GM18507 (cell line): Measurements from ENCODE around the gene ADAMTS12.
"Not testable (repeated sequence)": the region's sequence is repeated elsewhere in the genome, so short reads cannot be mapped to it uniquely, and the experiment has no call there.

Experiments used
- DNase-seq: peaks from one replicate; pipeline ENCODE4 v3.0.0; 2011; ENCODE audit warnings: low read depth; ENCODE audit not compliant: insufficient read length; ENCODE audit errors: extremely low spot score
- FAIRE-seq: peaks from 2 replicates; lab custom pipeline; 2011; peaks lifted over from hg19 to GRCh38; lab: Jason Lieb, UNC

Gene ADAMTS12

GRCh38 chr5:33530183-33531036 is 361.4 kb downstream of the ADAMTS12 start:
- FAIRE-seq = no peak
- no peak for DNase-seq

DNA sequence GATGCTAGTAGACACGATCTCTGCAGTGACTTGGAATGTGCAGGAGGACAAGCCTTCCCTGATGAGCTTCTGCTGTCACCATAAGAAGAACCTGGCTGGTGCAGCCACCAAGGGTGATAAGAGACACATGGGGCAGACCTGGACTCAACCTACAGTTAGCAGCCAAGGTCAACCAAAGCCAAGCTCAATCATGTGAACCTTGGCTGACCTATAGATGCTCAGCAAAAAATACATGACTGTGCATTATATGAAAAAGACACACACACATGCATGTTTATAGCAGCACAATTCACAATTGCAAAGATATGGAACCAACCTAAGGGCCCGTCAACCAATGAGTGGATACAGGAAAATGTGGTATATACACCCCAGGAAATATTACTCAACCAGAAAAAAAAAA is 364.1 kb downstream of the ADAMTS12 start:
- no peak for DNase-seq
- FAIRE-seq = no peak

DNA sequence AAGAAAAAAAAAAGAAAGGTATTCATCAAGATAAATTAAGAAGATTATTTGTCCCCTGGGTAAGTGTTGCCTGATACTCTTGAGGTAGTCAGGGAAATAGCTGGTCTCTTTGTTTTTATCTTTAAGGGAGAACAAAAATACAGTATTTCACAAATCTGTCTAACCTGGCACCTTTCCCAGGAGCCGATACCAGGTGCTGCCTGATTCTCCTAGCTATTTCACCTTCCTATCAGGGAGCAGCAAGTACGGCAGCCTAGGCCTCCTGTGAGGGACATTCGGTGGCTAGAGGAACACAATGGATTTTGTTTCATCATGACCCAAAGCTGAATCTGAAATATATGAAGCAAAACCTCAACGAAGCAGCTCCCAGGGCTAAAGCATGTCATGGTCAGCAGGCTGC is 365.0 kb downstream of the ADAMTS12 start:
- no peak for FAIRE-seq
- no peak for DNase-seq

GRCh38 chr5:33524476-33524875 is 367.3 kb downstream of the ADAMTS12 start:
- no peak for DNase-seq
- no peak for FAIRE-seq

DNA sequence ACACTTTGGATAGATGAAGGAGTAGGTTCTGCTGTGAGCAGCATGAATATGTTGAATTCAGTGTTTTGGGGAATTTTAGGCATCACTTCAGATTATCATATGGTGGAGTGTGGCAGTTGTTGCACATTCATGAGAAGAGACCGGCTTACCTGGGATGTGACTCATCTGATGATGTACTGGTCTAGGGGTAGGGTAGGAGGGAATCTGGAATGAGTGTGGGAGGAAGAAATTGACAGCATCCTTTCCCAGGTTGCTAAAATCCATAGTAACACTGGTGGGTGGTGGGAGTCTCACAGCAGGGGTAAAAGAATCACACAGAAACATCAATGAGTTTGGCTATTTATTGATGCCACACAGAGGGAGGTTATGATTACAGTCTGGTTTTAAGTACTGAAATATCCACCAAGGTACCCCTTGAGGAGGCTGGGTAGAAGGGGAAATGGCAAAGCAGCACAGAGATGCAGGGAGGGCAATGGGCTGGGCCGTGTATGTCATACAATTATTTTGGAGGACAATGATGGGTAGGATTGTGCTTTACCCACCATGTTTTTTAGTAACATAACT is 368.5 kb downstream of the ADAMTS12 start:
- FAIRE-seq (no peak), DNase-seq (no peak)

DNA sequence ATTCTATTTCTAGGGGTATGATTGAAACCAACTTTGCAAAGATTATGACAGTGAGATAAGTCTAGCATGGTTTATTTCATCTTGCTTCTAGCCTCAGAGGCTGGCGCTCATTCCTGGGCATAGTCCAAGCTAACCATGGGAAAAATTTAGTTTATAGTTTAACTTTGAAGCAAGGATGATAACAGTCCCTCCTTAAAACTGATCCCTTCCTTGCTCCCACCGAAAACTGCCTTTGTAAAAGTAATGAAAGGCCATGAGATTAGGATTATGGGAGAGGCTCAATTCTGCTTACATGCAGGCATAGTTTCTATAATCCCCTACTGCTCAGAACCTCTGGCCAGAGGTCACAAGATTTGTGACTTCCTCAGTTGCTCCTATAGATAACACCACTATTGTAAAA is 375.4 kb downstream of the ADAMTS12 start:
- DNase-seq (no peak), FAIRE-seq (no peak)

GRCh38 chr5:33515366-33515765 is 376.4 kb downstream of the ADAMTS12 start:
- not testable (repeated sequence) for FAIRE-seq, DNase-seq

GRCh38 chr5:33513462-33514185 is 378.2 kb downstream of the ADAMTS12 start:
- no peak for DNase-seq
- no peak for FAIRE-seq

DNA sequence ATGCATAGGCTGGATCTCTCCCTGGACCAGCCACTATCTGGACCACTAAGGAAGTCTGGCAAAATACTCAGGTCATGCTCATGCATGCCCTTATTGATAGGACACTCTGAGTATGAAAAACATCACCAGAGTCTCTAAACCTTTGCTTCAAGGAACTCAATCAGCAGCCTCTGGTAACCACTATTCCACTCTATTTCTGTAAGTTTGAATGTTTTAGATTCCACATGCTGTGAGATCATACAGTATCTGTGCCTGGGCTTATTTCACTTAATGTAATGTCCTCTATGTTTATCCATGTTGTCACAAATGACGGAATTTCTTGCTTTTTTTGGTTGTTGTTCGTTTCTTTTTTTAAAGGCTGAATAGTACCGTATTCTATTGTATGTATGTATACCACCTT is 382.8 kb downstream of the ADAMTS12 start:
- no peak for DNase-seq
- FAIRE-seq = no peak

- FAIRE-seq (no peak), DNase-seq (no peak)
Observed at GRCh38 chr5:33507426-33507825, 384.4 kb downstream of the ADAMTS12 start.

DNA sequence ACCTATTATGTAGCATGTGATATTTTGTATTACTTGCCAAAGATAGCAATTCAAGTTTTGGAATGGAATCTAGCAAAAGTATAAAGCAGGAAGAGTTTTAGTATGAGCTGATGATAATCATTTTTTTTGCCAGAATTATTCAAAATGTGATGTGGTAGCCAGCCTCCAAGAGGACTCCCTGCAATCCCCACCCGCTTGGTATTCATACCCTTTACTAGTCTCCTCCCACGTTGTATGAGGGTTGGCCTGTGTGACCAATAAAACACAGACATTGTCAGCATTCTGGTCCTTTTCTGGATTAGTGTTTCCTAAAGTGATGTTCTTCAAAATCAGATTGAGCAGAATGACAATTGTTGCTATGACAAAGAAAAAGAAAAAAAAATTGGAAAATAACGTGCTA is 387.2 kb downstream of the ADAMTS12 start:
- FAIRE-seq = no peak
- DNase-seq = no peak

DNA sequence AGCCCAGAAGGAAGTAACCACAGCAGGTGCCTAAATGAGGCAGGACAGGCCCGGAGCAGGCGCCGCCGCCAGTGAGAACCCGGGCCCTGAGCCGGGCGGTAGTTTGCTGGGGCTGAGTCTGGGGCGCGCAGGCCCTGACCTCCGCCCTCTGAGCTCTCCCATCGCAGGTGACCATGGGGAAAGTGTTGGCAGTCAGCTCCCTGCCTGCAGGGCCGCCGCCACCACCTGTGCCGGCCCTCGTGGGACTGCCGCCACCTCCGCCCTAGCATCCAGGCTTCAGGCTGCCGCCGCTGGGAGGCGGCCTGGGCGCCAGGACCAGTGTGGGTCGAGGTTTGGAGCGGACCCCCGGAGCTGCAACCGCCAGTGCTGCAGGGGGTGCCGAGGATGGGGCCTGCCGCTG is 389.9 kb downstream of the ADAMTS12 start:
- FAIRE-seq (no peak), DNase-seq (no peak)

DNA sequence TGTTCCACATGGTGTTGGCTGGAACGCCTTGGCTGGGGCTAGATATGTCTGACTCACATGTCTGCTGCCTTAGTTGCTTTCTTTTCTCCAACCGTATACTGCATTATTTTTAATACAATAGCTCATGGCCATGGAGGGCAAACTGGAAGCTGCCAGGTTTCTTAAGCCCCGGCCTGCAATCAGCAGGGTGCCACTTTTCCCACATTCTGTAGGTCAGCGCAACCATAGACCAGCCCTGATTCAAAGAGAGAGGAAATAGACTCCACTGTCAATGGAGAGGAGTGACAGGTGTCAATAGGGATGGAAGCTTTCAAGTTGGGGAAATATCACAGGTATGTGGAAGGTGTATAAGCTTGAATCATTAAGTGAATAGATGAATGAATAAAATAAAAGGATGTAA is 390.5 kb downstream of the ADAMTS12 start:
- DNase-seq (no peak), FAIRE-seq (no peak)

DNA sequence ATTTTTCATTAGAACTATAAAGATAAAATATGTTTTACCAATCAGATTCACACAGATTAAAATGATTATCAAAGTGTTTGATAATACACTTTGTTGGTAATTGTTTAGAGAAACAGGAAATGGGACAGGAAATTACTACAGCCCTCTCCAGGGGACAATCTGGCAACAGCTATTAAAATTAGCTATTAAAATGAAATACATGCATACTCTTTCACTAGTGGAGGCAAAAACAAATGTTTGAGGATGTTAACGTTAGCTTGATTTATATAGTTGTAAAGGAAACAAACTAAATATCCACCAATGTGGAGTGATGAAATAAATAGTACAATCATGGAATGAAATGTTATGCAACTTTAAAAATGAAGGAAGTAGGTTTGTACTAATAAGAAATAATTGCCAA is 397.3 kb downstream of the ADAMTS12 start:
- FAIRE-seq (no peak), DNase-seq (no peak)

GRCh38 chr5:33491941-33492340 is 399.8 kb downstream of the ADAMTS12 start:
- DNase-seq (no peak), FAIRE-seq (no peak)

GRCh38 chr5:33490071-33490665 is 401.6 kb downstream of the ADAMTS12 start:
- FAIRE-seq (no peak), DNase-seq (no peak)

DNA sequence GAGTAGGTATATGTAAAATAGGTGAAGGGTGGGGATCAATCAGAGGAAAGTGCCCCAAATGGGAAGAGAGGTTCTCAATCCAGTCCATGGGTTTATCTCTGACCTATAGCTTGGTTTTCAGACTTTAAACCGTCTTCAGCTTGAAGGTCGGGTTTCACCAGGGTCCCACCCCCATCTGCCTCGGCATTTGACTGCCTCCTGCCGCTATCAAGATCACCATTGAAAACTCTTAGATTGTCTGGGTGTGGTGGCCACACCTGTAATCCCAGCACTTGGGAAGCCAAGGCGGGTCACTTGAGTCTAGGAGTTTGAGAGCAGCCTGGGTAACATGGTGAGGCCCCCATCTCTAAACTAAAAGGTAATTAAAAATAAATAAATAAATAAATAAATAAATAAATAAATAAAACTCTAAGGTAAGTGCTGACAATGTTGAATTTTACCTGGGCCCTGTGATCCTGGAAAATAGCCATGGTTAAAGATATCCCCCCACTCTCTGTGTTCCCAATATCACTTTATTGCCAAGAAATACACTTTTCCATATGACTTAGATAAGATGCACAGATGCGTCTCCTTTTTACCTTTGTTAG is 402.2 kb downstream of the ADAMTS12 start:
- no peak for FAIRE-seq

DNA sequence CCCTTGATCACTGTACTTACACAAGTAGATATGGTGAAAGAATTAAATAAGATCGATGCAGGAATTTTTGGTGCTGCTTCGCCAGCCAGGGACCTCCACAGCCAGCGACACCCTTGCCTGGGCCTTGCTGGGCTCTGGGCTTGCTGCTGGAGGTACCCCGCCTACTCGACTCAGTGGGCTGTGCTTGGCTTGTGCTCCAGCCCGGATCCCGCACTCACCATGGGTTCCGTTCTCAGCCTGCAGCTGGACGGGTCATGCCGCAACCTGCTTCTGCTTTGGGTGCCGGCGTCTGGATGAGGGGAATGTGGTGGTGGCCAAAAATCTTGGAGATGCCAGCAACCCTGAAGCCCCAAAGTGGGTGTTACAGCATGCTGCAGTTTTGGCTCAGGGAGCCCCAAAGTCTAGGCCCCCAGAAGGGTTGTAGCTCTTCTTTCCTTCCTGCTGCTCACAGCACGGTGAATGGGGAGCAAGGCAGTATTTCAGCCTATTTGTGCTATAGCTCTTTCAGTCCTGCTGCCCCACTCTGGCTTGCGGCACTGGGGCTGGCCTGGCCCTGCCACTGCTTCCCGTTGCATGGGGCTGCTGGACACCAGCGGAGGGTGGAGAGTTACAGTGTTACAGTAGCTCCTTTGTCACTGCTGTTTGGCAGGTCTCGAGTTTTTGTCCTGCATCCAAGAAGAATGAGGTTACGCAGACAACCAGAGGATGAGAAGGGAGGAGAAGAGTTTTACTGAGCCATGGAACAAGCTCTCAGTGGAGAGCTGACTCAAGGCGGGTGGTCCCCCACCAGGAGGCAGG is 403.0 kb downstream of the ADAMTS12 start:
- DNase-seq (no peak), FAIRE-seq (no peak)

More for the DNA sequence above, 402.2 kb downstream of the ADAMTS12 start:
- no peak for DNase-seq

DNA sequence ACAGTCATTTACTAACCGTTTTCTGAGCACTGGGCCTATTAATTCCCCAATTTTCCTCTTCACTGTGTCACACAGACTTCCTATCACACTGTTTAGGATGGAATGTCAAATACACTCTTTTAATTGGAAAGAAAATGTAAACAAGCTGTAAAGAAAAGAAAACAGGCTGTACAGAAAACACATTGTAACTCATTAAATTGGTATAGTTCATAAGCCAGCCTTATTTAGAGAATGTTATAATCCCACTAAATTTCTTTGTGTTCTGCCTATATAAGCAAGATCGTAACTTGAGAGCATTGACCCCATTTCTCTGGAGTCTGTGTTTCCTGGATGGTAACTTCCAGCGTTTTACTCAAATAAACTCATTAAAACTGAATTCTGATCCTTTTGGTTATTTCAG is 404.6 kb downstream of the ADAMTS12 start:
- no peak for DNase-seq
- FAIRE-seq = no peak
